C1 segment of cervical spinal cord (tissue), 14 donors: ENCODE data around the gene NKX2-8.
A peak's percentile ranks its signal among the peaks of the same experiment; 100 is the strongest.
"Not testable (repeated sequence)": the region's sequence is repeated elsewhere in the genome, so short reads cannot be mapped to it uniquely, and the experiment has no call there.

Experiments
- DNase-seq, 14 donors: peaks; one replicate each; lab custom pipeline; 2025; lab: John Stamatoyannopoulos, UW

NKX2-8 gene

DNA sequence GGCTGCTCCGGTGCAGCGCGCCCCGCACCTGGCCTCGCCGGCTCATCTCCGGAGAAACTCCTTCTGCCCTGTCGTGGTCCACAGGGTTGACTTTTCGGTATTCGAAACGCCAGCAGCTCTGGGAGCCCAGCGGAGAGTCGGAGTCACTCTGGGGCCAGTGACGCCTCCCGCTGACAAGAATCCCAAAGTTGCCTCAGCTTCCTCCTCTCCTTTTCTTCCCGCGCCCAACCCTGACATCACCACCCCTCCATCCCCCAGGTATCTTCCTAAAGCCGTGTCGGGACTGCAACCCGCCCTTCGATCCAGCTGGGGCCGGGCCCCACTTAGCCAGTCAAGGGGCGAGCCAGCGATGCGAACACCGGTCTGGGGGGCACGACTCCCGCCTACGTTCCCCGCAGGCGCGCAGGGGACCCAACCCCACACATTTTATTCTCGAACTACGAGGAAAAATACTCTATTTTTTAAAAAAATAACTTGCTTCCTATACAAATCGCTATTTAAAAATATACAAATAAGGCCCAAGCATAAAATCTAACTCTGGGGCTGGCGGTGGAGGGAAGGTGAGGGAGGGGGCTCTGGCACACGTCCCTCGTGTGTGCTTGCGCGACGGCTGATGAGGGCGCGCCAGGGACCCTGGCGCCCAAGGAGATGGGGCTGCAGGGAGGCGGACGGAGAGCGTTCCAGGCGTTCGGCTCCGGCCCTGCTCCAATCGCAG lies 2.1 kb downstream of the NKX2-8 start:
- no peak for DNase-seq

DNA sequence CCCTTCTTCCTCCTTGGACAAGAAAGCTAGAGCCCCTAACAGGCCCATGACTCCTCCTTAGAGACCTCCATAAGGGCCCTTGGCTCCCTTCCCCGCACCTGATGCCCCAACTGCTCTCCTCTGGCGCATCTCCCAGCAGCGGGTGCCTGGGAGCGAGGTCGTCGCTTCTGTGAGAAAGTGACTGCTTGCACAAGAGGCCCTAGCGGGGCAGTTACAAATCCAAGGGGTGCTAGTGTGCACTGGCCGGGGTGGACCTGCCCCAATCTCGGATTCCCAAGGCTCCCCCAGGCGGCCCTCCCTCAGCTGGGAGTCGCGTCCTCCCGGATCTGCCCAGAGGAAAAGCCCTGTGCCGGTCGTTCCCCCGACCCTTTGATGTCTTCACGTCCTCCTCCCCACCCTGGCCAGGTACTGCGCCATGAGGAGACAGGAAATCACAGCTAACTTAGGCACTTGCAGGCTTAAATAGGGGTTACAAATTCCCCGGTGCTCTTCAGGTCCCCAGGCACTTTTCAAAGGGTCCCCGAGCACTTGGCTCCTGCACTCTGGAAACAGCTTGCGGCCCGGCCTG lies 2.8 kb downstream of the NKX2-8 start:
- DNase-seq = peak in 2 of 14 donors; percentile 18 to 34

DNA sequence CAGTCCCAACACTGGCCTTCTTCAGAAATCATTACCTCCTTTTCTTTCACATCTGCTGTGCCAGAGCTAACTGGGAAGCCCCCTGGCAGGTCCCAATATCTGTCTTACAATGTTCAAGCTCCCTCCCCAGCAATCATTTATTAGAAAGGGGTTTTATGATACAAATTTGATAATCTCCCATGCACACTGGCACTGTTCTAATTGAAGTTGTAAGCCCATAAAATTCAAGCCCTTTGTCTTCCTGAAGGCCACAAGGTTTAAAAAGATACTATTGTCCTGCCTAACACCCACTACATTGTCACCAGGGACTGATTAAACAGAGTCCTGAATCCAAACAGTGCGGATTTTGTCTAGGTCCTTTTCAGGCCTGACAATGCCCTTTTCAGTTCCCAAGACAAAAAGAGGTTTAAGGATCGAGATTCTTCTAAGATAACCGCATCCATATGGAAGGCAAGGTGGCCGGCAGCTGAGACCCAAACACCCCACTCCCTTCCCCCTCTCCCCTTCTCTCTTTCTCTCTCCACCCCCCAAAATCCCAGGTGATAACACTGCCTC lies 3.3 kb downstream of the NKX2-8 start:
- DNase-seq = peak in 1 of 14 donors; percentile 34

DNA sequence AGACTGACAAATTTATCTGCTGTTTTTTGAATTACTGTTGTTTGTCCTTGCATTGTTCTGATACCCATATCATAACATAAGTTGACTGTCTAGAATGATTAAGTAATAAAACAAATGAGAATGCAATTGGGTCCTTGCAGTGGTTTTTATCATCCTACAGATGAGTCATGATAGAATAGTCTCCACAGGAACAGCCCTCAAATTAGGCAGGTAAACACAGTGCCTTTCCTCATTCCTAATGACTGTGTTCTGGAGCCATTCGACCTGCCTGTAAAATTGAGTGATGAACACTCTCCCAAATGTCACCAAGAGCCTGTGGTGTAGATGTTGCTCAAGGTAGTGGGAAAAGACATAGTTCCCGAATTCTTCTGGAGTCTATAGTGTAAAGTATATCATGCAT lies 12.3 kb downstream of the NKX2-8 start:
- no peak for DNase-seq

DNA sequence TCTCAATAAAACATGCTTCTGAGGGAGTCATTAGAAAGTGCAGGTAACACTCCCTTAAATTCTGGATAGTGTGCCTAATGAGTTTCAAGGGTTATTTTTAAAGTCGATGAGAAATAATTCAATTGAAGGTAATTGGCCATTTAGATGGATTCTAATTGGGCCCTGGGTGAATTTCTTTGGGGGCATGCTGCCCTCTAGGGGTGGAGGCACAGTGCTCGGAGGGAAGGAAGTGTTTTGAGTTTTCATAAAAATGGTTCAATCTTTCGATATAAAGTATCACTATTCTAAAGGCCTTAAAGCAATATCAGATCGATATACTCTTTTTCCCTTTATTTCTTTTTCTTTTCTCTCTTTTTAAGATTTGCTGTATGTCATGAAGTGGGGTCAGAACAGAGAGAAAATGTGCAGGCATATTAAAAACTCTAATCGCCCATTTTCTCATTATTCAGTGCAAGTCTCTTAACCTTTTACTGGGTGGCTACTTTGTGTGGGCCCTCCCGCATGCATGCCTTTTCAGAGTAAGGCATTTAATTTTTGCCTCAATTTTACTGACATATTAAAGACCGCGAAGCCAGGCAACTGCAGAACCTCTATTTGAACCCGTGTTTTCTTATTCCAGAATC lies 25.5 kb downstream of the NKX2-8 start:
- peak in 2 of 14 donors; percentile 10 to 38 for DNase-seq

DNA sequence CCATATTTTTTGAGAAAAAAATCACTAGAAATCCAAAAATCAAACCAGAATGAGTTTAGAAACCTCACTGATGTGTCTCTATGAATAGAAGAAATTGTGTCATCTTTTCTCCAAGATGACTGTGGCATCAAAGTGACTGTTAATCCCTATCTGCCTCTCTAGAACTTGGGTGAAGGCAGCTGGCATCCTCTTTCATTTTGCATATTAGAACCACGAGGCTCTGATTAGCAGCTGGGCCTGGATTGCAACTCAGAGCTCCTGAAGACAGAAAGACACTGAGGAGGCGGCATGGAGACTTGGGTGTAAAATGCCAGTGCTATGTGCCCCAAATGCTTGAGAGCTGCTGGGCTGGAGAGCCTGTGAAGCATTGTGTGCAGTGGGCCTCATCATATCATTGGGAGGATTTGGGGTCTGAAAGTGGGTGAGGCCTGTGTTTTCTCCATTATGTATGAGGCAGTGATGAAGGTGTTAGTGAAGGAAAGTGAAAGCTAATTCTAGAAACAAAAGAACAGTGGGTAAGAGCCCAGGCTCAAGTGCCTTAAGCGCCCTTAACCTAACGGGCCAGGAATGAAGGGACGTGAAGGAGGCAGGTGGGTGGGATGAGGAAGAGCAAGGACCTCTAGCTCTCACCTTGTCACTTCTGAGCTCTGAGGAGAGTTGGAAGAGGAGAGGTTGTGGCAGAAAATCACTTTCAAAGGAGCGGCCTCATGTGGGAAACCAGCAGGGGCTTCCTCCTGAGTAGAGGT lies 26.2 kb downstream of the NKX2-8 start:
- DNase-seq = no peak

DNA sequence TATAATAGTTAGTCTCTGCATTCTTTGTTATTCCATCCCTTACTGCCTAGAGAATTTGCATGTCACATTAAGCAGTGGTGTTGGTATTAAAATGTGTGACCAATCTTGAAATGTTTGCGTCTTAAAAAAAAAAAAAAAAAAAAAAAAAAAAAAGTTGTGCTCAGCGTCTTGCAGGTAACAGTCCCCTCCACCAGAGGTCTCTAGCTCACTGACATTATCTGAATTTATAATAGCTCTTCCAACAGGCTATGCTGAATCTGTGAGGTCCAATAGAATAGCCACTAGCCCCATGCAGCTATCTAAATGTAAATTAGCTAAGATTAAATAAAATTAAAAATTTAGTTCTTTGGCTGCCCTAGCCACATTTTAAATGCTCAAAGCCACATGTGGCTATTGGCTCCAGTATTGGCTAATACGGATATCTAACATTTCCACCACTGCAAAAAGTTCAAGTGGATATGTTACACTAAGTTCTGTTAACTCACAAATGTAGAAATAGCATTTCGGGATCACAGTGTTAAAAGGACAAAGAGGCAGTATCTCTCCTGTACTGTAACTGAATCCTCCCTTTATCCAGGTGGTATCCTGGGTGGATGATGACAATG lies 28.7 kb downstream of the NKX2-8 start:
- no peak for DNase-seq

DNA sequence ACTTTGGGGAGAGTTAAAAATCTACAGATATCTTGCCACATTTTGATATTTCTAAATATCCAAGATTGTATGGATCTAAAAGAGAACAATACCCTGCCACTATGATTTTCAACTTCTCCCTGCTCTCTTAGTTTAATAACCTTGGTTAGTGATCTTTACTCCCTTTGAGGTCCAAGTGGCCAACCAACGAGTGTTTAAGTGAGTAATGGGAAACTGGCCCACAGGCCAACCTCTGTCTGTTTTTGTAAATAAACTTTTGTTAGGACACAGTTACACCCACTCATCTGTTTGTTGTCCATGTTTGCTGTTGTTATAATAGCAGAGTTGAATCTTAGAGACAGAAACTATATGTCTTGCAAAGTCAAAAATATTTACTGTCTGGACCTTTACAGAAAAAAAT lies 31.5 kb downstream of the NKX2-8 start:
- no peak for DNase-seq

DNA sequence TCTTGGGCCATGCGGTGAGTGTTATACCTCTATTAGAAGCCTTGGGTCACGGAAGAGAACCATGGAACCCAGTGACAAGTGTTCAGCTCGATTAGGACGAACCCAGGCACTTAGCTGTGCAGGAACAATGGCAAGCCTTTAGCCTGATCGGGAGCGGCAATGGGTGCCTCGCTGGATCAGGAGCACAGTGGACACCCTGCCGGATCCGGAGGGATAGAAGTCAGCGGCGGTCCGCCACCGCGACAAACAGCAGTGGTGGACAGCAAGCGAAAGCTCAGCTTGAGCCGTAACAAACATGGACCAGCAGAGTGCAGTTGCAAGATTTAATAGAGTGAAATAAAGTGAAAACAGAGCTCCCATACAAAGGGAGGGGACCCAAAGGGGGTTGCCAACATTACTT lies 38.1 kb downstream of the NKX2-8 start:
- DNase-seq = not testable (repeated sequence)

DNA sequence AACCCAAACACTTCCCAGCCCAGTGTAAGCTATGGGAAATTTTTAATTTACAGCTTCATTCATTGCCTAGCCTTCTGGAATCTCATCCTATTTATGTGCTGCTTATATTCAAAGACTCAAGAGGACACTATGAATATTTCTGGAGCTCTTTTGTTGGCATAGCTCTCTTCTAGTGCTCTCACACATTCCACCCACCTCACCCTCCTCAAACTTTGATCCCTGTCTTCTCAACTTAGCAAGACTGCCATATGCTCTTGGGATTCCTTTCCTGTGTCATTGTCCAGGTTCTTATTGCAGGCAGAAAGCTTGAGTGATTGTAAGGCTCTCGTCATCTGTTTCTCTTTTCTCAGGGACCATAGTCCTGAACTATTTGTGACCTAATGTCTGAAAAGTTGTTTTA lies 44.4 kb downstream of the NKX2-8 start:
- no peak for DNase-seq
